AG04450 (cell line): ENCODE data around the gene EBLN1. TPM values are rescaled to one million over a fixed set of nuclear protein-coding genes. Genes with fewer than 3 reads are reported as not detected.
"Not testable (repeated sequence)": the region's sequence is repeated elsewhere in the genome, so short reads cannot be mapped to it uniquely, and the experiment has no call there.

Experiments used
- CTCF ChIA-PET: fragments of 300-600, 350-600 bp; formaldehyde crosslinking; extraction: SDS; loops from one replicate; lab custom pipeline; 2022; ENCODE audit warnings: antibody characterized with exemption, inconsistent platforms; lab: Charles Lee
- POLR2A ChIA-PET: fragments of 350-600 bp; formaldehyde crosslinking; extraction: SDS; loops from one replicate; lab custom pipeline; 2021; ENCODE audit warnings: antibody characterized with exemption, inconsistent platforms; lab: Yijun Ruan, JAX
- DNase-seq: peaks from one replicate; pipeline ENCODE4 v3.0.0-alpha.2; 2011; ENCODE audit warnings: low read depth, low spot score
- H3K27ac ChIP-seq: one replicate; pipeline ENCODE4 v1.5.1; 2012; ENCODE audit warnings: low read depth, low read length, control low read depth
- H3K27me3 ChIP-seq: one replicate; pipeline ENCODE4 v1.6.0; 2012; ENCODE audit warnings: low read length; ENCODE audit not compliant: control insufficient read depth, insufficient read depth
- H3K4me3 ChIP-seq: 2 replicates; pipeline ENCODE4 v1.5.1; 2011; ENCODE audit warnings: mild to moderate bottlenecking, low read depth, low read length, control low read depth
- H3K9me3 ChIP-seq: 2 replicates; pipeline ENCODE4 v1.5.1; 2012; ENCODE audit warnings: low read length; ENCODE audit not compliant: control insufficient read depth, insufficient read depth
- CTCF ChIP-seq: IDR thresholded peaks from 2 replicates; pipeline ENCODE4 v1.5.1; 2011; ENCODE audit warnings: low read depth, low read length, control low read depth, inconsistent platforms
- polyA plus RNA-seq: library from polyadenylated mRNA; depleted of rRNA; stranded (reverse); fragments of >200 nt; gene quantifications from 2 replicates; pipeline ENCODE4 v1.2.3, GENCODE V29; 2011

Gene EBLN1
- polyA plus RNA-seq, 1 experiment = not detected

GRCh38 chr10:22219308-22219707, 1.5 kb upstream of the EBLN1 start:
- H3K27me3 ChIP-seq = no peaks in the 10 kb centered on the region
- DNase-seq = no peak
- CTCF ChIA-PET = no interaction called here
- POLR2A ChIA-PET = no interaction called here
- H3K9me3 ChIP-seq = no peaks in the 10 kb centered on the region
- no peak for TF ChIP-seq CTCF
- H3K27ac ChIP-seq = no peak overlapping the region
- H3K4me3 ChIP-seq = no peak overlapping the region

- CTCF ChIA-PET = no interaction called here
Observed at GRCh38 chr10:22218448-22218847, 633 bp upstream of the EBLN1 start.

GRCh38 chr10:22217084-22217483, 731 bp downstream of the EBLN1 start:
- H3K4me3 ChIP-seq, H3K27ac ChIP-seq, POLR2A ChIA-PET, H3K27me3 ChIP-seq, H3K9me3 ChIP-seq, DNase-seq: not testable (repeated sequence)
- CTCF ChIA-PET = interaction anchor here (0.6 kb wide), 1 partner anchor 9 kb away, joined by 3 read pairs; no protein-coding TSS in a partner anchor

More at GRCh38 chr10:22218448-22218847, 633 bp upstream of the EBLN1 start:
- H3K9me3 ChIP-seq = no peaks in the 10 kb centered on the region
- no peaks in the 10 kb centered on the region for H3K27me3 ChIP-seq
- no peak for TF ChIP-seq CTCF
- no peak overlapping the region for H3K4me3 ChIP-seq
- no peak for DNase-seq
- POLR2A ChIA-PET = no interaction called here
- H3K27ac ChIP-seq = no peak overlapping the region

GRCh38 chr10:22210267-22210666, 7.5 kb downstream of the EBLN1 start:
- Histone ChIP-seq H3K27me3 (no peaks in the 10 kb centered on the region), H3K9me3 (no peaks in the 10 kb centered on the region), H3K27ac (no peak overlapping the region), H3K4me3 (no peak overlapping the region)
- TF ChIP-seq CTCF = no peak
- ChIA-PET POLR2A (no interaction called here), CTCF (no interaction called here)
- no peak for DNase-seq

GRCh38 chr10:22193945-22194344, 23.9 kb downstream of the EBLN1 start:
- Histone ChIP-seq H3K27me3 (peaks cover 3% of the 10 kb centered on the region), H3K27ac (no peak overlapping the region), H3K9me3 (no peaks in the 10 kb centered on the region), H3K4me3 (no peak overlapping the region)
- ChIA-PET POLR2A (no interaction called here), CTCF (no interaction called here)
- TF ChIP-seq CTCF = no peak
- no peak for DNase-seq

- no peak for DNase-seq
- ChIA-PET POLR2A (no interaction called here), CTCF (interaction anchor here (0.6 kb wide), 1 partner anchor 692 kb away, joined by 4 read pairs; no protein-coding TSS in a partner anchor)
- Histone ChIP-seq H3K27ac (no peak overlapping the region), H3K9me3 (no peaks in the 10 kb centered on the region), H3K4me3 (no peak overlapping the region), H3K27me3 (no peaks in the 10 kb centered on the region)
- no peak for TF ChIP-seq CTCF
Observed at GRCh38 chr10:22185586-22185985, 32.2 kb downstream of the EBLN1 start.
